Measurements from ENCODE around the gene UGT1A5. TPM values are rescaled to one million over a fixed set of nuclear protein-coding genes. Genes with fewer than 3 reads are reported as not detected.

UGT1A5 gene
- total and polyA plus RNA-seq, 2 of the 4 experiments (the other 2 are of a cell fraction) = not detected

GRCh38 chr2:233778030-233778429 is 65.3 kb downstream of the UGT1A5 start, which contains the start of gene MROH2A:
Gene MROH2A, plus strand, starts transcription at chr2:233778330. Its CDS starts 1,029 bp downstream, at chr2:233779359.
- Histone ChIP-seq H2AK5ac (ENCODE audit: low read depth, low read length) (no peak within 1 kb of the TSS), H2BK5ac (ENCODE audit: low read depth, low read length, poor library complexity, severe bottlenecking) (no peak within 1 kb of the TSS), H3K18ac (ENCODE audit: low read depth, low read length) (no peak within 1 kb of the TSS), H3K4ac (ENCODE audit: low read depth, low read length) (no peak within 1 kb of the TSS), H3K4me3 (ENCODE audit: insufficient read depth, low read depth, low read length) (no peak within 1 kb of the TSS), H3K9me3 (ENCODE audit: control insufficient read depth, insufficient read depth, low read length) (peaks cover 3% of the 10 kb centered on the region; the same call in 1 of the 2 replicates), H4K91ac (ENCODE audit: insufficient read depth, low read depth, low read length) (no peak within 1 kb of the TSS), H2BK15ac (ENCODE audit: low read depth, low read length) (no peak within 1 kb of the TSS), H3K4me1 (ENCODE audit: control insufficient read depth, insufficient read depth, low read length) (no peaks in the 10 kb centered on the region), H2BK120ac (ENCODE audit: low read depth, low read length) (no peak within 1 kb of the TSS), H3K14ac (replicated peaks; ENCODE audit: low read depth, low read length) (no peak within 1 kb of the TSS), H2AK9ac (replicated peaks; ENCODE audit: low read depth, low read length, poor library complexity) (no peak within 1 kb of the TSS), H3K36me3 (ENCODE audit: control insufficient read depth, insufficient read depth, low read length) (no peaks in the 10 kb centered on the region), H4K5ac (ENCODE audit: low read depth, low read length) (no peak within 1 kb of the TSS), H3K4me2 (ENCODE audit: low read depth, low read length) (no peak within 1 kb of the TSS), H4K20me1 (ENCODE audit: insufficient read depth, low read length) (no peaks in the 10 kb centered on the region), H3K9ac (ENCODE audit: low read depth, low read length) (no peak within 1 kb of the TSS), H3K23ac (ENCODE audit: low read depth, low read length) (no peak within 1 kb of the TSS), H3K27ac (ENCODE audit: insufficient read depth, low read length) (no peak within 1 kb of the TSS), H3K27me3 (ENCODE audit: control insufficient read depth, insufficient read depth, low read length) (no peaks in the 10 kb centered on the region), H2BK20ac (ENCODE audit: low read depth, low read length) (no peak within 1 kb of the TSS), H3K56ac (ENCODE audit: extremely low read depth, insufficient read depth, low read length) (no peak within 1 kb of the TSS), H3K9me1 (ENCODE audit: insufficient read depth, low read length) (no peaks in the 10 kb centered on the region), H2AFZ (replicated peaks; ENCODE audit: low read length, poor library complexity) (no peak within 1 kb of the TSS), H3K79me1 (ENCODE audit: low read depth in 1 of 2, low read length in 2 of 2) (no peaks in the 10 kb centered on the region), H4K8ac (ENCODE audit: low read depth in 2 of 2, low read length in 2 of 2) (no peak within 1 kb of the TSS)
- in situ Hi-C loops (cut with MboI; ENCODE audit: low sequenced_read_pairs) = no loop called here
- TF ChIP-seq RCOR1 (IDR thresholded peaks at IDR 0.05; ENCODE audit: insufficient replicate concordance, low read length) (no peak), RFX5 (IDR thresholded peaks at IDR 0.05; ENCODE audit: low read depth, low read length) (no peak), NFE2L2 (IDR thresholded peaks at IDR 0.05; ENCODE audit: low read depth, low read length) (no peak), FOS (IDR thresholded peaks at IDR 0.05; ENCODE audit: low read depth, low read length) (no peak), POLR2A (IDR thresholded peaks at IDR 0.05; ENCODE audit: low read depth, low read length) (no peak), MXI1 (IDR thresholded peaks at IDR 0.05; ENCODE audit: borderline replicate concordance, low read depth, low read length) (no peak), CEBPB (IDR thresholded peaks at IDR 0.05; ENCODE audit: low read depth, low read length) (no peak), RAD21 (IDR thresholded peaks at IDR 0.05; ENCODE audit: low read length) (no peak), MAFK (IDR thresholded peaks at IDR 0.05; ENCODE audit: low read depth, low read length) (no peak), SMC3 (IDR thresholded peaks at IDR 0.05; ENCODE audit: low read depth, low read length) (no peak), CHD1 (IDR thresholded peaks at IDR 0.05; ENCODE audit: low read depth, low read length) (no peak), ELK1 (IDR thresholded peaks at IDR 0.05; ENCODE audit: borderline replicate concordance, low read depth, low read length) (no peak), BHLHE40 (IDR thresholded peaks at IDR 0.05; ENCODE audit: low read depth, low read length) (no peak), MAZ (IDR thresholded peaks at IDR 0.05; ENCODE audit: borderline replicate concordance, low read depth, low read length) (no peak)
- TF ChIP-seq, protein P1, sequence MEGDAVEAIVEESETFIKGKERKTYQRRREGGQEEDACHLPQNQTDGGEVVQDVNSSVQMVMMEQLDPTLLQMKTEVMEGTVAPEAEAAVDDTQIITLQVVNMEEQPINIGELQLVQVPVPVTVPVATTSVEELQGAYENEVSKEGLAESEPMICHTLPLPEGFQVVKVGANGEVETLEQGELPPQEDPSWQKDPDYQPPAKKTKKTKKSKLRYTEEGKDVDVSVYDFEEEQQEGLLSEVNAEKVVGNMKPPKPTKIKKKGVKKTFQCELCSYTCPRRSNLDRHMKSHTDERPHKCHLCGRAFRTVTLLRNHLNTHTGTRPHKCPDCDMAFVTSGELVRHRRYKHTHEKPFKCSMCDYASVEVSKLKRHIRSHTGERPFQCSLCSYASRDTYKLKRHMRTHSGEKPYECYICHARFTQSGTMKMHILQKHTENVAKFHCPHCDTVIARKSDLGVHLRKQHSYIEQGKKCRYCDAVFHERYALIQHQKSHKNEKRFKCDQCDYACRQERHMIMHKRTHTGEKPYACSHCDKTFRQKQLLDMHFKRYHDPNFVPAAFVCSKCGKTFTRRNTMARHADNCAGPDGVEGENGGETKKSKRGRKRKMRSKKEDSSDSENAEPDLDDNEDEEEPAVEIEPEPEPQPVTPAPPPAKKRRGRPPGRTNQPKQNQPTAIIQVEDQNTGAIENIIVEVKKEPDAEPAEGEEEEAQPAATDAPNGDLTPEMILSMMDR (conservative IDR thresholded peaks at IDR 0.05; ENCODE audit: low read depth, low read length) = no peak
- TF ChIP-seq, protein P2, sequence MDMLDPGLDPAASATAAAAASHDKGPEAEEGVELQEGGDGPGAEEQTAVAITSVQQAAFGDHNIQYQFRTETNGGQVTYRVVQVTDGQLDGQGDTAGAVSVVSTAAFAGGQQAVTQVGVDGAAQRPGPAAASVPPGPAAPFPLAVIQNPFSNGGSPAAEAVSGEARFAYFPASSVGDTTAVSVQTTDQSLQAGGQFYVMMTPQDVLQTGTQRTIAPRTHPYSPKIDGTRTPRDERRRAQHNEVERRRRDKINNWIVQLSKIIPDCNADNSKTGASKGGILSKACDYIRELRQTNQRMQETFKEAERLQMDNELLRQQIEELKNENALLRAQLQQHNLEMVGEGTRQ (IDR thresholded peaks at IDR 0.05; ENCODE audit: low read depth, low read length) = no peak
- WGBS, 2 experiments (ENCODE audit: extremely low coverage in 2 of 2, insufficient read length in 1 of 2) = no CpG with 5 or more reads among the region's 2 CpGs
- ChIA-PET POLR2A (ENCODE audit: unreplicated experiment) (no interaction called here), CTCF (no interaction called here)
- intact Hi-C loops (cut with micrococcal nuclease) = no loop called here
- ATAC-seq (ENCODE audit: low read depth) = no peak
- dilution Hi-C loops (cut with HindIII; ENCODE audit: low sequenced_read_pairs, unreplicated experiment) = no loop called here
- no peak for DNase-seq
- BruUV-seq (replicated peaks) = no TSS peak
